Islet precursor cell (in vitro differentiated cells): ENCODE results near the gene SECISBP2.

Experiments
- DNase-seq: peaks from one replicate; pipeline ENCODE4 v3.0.0-alpha.2; 2018

SECISBP2 gene

DNA sequence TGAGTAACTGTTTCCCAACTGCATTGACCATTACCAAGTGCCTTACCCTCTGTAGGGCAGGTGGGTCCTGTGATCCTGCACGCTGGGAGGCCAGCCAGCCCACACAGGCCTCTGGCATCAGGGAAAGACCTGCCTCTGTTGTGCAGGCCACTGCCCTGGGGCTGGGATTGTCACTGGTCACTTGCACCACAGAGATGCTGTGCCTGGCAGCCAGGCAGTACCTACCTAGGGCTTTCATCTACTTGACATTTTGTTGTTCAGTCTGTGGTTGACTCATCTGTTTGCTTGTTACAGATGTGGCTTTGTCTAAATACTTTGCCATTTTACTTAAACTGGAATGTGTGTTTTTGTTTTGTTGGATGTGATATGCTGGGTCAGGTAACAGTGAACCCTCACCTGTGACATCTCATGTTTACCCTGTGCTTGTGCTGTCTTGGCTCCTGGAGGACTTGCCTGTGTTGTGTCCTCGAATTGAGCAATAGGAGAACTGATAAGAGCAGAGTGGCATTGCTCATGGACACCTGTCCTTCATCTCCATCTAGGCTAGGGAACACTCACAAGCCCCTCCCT is 32.8 kb downstream of the SECISBP2 start:
- peak; percentile 44 for DNase-seq

DNA sequence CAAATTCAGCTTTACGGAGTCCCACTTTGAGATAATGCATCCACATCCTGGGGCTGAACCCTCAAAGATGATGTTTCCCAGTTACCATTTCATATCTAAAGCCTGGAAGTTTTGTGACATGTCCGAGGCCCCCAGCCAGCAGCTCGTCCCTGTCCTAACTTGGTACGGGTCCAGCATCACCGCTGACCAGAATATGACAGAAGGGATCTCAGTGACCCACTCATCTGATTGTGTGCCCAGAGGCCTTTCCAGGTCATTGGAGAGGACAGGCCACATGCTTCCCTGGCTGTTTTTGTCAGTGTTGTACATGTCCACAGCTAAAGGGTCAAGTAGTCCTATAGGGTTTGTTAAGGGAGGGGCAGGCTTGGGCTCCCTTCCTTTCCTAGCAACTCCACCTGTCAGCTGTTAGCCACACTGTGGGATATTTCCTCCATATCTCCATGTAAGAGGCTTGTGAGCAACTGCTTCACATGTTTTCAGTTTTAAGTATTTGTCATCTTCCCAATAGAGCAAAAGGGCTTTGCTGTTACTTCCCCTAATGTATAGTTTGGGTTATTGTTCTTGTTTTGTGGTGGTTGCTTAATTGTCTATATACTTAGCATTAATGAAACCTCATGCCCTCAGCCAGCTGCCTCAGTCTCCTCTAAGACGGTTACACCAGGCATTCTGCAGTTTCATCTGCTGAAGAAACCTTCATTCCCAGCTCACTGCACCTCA is 33.4 kb downstream of the SECISBP2 start:
- DNase-seq: peak; percentile 14

DNA sequence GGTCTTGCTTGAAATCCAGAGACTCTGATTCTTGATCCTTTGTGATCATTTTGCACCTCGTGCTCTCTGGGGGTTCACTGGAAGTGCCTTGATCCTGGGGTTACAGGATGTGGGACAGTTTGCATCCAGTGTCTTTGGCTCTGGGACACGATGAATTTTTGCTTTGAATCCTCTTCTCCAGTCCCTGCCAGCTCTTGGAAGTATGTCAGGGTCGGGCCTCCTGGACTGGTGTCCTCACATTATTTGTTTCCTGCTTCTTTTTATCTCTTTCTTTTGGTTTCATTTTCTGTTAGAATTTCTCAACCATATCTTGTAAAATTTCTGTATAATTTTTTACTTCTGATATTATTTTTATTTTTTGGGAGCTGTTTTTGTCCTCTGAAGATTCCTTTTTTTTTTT is 34.2 kb downstream of the SECISBP2 start:
- DNase-seq: peak; percentile 22

DNA sequence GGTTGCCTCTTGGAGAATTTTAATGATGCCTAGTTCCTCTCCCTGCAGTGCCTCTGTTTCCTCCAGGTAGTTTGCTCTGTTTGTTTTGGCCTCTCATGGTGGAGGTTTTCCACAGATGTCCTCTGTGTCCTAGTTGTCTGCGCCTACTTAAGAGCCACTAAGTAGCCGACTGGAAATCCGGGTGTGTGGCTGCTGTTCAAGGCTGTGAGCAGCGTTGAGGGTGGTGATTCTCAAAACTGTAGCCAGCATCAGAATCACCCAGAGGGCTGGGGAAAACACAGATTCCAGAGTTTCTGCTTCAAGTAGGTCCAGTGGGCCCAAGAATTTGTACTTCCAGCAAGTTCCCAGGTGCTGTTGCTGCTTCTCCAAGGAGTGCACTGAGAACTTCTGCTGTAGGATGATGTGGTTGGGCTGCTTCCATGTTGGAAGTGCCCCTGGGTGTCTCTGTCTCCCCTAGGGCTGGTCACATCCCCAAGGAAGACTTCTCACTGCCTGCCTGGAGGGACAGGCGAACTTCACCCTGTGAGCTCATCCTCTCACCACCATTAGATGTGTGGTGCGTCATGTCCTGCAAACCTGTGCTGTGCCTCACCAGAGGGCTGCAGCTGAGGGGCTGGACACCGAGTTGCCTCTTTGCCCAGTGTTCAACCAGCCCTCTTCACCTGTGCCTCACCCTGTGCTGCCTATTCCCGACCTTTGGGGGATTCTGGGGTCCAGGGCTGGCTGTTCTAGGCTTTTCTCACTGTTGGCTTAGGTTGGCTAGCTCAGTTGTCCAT is 34.8 kb downstream of the SECISBP2 start:
- peak; percentile 46 for DNase-seq

DNA sequence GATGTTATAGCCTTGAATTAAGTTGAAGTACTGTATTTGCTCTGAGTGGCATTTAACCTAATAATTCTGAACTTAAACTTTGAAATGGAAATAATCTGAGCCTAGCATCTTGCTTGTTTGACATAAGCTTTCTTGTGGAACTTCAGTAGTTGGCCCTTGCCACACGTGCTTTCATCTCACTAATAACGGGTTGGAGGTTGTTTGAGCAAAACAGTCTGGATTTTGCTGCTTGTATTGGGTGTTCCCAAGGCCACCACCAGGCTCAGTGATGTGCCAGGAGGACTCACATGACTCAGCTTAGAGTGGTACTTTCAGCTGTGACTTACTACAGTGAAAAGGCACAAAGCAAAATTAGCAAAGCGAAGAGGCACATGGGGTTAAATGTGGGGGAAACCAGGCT is 35.7 kb downstream of the SECISBP2 start:
- peak; percentile 57 for DNase-seq

DNA sequence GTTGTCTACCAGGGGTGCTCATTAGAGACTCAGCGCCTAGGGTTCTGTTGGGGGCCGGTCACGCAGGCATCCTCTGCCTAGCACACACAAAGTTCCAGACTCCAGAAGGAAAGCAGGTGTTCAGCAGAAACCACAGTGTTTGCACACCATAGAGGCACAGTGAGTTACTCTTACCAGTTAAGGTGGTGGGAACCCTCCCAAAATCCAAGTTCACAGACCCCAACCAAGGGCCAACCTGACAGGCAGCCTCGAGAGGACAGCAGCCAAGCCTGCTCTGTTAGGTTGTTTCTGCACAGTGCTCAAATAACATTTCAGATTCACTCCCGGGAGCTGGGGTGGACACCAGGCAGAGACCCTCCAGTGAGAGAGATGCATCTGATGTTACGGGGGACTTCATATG is 36.2 kb downstream of the SECISBP2 start:
- DNase-seq: peak; percentile 18

DNA sequence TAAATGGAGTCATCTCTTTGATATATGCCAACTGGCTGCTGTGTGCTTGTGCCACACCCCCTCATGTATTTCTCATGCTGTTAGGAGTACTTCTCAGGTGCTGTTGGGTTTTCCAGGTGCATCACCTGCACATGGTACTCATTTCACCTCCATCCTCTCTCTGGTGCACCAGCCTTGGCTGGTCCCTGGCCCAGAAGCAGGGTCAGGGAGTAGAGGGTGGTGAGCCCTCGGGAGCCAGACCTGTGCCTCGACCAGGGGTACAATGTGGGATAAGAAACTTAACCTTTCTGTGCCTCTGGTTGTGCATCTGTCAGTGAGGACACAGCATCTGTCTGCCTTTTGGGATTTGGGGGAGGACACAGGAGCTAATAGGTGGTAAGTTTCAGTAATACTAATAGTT is 38.5 kb downstream of the SECISBP2 start:
- peak; percentile 35 for DNase-seq

DNA sequence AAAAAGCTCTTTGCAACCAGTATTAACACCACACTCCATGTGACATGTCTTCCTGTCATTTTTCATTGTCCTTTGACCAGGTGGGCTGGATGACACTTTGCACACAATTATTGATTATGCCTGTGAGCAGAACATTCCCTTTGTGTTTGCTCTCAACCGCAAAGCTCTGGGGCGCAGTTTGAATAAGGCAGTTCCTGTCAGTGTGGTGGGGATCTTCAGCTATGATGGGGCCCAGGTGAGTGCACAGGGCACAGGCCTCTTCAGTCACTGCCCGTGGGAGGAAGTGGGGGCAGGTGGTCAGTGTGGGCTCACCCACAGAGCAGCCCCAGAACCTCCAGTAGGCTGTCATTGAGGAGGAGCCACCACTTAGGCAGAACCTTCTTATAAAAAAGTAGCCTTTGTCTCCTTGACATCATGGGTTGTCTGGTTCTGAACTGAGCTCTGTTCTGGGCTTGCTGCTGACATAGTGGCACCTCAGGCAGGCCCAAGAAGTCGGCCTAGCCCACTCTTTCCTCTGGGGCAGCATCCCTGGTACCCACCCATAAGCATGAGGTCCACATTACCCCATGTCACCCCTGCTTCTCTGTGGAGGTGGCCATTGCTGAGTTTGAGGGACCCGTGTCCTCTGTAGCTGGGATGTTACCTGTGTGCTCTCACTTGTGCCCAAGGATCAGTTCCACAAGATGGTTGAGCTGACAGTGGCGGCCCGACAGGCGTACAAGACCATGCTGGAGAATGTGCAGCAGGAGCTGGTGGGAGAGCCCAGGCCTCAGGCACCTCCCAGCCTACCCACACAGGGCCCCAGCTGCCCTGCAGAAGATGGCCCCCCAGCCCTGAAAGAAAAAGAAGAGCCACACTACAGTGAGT is 39.3 kb downstream of the SECISBP2 start:
- peak; percentile 43 for DNase-seq

DNA sequence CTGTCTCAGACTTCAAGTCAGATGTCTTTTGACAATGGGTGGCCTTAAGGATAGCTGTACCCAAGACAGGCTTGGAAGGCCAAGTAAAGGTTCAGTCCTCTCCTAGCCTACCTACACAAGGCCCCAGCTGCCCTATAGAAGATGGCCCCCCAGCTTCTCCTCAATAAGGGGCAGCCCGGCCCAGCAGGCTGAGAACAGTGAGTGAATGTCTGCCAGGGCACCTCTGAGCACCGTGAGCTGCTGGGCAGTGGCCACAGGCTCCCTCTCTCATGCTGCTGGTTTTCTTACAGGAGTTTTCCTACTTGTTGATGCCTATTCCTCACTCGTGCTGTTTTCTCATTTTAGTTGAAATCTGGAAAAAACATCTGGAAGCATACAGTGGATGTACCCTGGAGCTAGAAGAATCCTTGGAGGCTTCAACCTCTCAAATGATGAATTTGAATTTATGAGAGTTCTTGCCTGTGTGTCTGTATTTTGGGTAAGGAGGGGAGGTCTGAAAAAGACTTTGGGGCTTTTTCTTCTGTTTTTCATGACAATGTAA is 40.1 kb downstream of the SECISBP2 start:
- DNase-seq: no peak

DNA sequence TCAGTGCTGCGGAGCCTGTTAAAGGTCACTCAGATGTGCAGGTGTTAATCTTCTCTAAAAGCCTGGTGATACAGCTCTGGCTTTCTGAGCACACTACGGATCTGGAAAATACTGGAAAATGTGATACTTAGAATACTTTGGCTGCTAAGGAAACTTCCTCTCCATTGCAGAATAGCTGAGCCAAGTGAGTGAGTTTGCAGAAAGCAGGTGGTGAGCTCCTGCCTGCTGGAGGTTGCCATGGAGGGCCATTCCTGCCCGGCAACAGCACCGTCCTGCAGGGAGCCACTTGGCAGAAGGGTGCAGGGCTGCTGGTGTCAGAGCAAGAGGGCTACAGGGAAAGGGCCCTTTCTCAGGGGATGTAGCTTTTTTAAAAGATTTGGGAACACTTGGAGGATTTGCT is 40.7 kb downstream of the SECISBP2 start:
- DNase-seq: peak; percentile 52

DNA sequence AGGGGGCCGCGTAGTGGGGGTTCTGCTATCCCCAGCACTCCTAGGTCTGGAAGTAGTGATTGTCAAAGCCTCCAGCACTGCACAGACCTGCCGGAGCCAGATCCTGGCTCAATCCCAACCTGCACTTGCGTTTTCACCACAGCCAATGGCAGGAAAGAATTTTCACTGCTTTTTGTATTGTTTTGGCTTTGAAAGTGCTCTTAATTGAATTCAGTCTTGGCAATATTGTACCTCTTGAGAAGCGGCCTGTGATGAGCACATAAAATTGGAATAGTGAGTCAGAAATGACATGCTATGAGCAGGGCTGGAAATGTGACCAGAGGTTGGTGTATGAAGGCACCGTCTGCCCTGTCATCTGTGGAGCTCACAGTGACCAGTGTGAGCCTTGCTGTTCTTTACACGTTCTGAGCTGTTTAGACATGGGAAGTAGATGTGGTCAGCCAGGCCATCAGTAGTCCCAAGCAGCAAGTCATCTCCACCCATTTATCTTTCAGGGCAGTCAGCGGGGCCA is 41.5 kb downstream of the SECISBP2 start:
- peak; percentile 21 for DNase-seq

DNA sequence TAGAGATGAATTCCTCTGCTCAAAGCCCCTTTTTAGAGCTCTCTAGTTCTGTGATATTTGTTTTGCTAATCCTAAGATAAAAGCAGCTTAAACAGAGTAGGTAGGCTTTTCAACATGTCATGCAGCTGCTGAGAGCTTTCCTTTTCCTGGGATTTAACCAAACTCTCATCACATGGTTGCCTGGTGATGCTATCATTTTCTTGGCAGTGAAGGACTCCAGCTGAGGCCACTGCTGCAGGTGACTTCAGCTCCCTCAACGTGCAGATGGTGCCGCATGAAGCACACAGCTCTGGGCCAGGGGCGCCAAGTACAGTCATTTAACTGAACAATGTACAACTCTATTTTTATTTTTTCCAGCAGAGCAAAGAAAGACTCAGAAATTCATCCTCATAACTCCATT is 42.2 kb downstream of the SECISBP2 start:
- DNase-seq: peak; percentile 26

DNA sequence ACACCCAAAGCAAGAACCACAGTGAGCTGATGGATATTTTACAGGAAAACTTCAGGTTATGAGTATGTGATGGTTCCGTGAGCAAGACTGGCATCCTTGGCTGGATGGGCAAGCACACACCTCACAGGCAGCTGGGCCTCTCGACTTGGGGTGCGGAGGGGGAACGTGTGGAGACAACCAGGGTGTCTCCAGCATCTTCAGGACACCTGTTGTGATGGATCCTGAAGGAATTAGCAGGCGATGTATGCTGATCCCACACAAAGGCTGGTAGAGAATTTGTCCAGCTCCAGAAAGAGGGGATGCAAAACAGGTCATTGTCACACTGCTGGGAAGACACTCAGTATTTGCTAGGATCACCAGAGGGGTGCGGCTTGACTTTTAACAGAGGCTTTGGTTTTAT is 42.7 kb downstream of the SECISBP2 start:
- DNase-seq: peak; percentile 11

DNA sequence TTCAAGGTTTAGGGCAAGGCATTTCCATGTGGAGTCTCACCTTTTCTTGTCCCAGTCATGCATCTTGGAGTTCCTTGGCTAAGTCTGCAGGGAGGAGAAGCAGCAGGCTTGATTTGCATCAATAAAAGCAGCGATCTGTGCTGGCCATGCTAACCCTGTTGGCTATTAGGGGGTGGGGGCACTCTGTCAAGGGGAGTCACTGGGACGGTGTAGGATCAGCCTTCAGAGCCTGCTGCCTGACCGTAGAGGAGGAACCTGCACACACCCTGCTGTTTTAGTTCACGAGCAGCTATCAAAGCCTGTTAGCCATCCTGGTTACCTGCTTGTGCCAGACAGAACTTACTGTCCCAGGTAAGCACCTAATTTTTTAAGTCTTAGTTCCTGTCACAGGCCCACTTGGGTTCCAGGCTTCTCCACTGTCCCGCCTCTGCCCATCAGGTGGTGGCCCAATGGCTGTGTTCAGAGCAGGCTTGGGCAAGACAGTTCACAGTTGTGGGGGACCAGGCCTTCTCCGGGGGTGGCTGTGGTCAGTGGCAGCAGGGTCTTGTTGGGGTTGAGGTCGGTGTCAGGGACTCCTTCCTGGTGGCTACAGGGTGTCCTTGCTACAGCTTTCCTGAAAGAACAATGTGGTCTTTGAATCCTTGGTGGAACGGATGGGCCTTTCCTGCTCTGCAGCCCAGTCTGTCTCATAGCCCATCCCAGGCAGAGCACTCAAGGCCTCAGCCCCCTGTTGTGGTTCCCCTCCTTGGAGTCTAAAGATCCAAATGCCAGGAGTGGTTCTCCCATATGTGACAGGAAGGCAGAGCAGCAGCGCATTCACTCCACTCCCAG is 43.7 kb downstream of the SECISBP2 start:
- peak; percentile 48 for DNase-seq

DNA sequence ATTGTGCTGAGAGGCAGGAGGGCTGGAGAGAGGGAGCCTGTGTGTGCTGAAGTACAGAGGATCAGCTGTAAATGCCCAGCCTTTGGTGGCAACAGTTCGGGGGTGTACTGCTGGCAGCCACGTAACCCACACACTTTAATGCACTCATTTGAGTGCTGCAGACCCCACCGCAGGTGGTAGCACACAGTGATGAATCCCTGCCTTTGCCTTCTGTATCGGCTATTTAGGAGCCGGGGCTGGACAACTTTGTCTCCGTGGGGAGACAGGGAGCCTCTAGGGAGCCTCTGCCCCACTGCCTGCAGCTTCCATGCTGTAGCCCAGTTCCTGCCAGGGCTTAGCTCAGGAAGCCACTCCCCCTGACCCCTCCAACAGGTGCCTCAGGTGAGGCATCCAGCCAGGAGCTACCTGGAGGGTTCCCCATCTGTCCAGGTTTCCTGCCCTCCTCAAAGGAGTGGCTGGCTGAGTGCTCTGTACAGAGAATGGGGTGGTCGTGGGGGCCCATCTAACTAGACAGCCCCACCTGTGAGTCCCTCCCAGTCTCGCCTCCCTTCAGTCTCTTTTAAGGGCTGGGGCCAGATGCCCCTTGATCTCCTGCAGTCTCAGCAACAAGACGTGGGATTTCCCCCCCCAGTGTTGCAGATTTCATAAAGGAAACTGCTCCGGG is 44.5 kb downstream of the SECISBP2 start:
- peak; percentile 45 for DNase-seq

DNA sequence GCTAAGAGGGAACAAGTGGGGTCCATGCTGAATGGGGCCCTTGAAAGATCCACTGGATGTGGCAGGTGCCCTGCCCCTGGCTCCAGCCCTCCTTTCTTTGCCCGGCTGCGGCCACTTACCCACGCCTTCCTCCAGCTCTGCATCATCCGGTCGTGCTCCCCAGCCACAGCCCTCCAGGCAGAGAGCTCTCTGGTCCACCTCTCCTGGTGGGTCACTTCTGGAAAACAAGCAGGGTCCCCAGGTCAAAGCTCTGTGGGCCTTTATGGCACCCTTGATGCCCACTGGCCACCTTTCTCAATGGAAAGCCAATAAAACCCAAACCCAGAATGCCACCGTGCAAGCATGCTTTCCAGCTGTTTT is 45.0 kb downstream of the SECISBP2 start:
- DNase-seq: no peak

DNA sequence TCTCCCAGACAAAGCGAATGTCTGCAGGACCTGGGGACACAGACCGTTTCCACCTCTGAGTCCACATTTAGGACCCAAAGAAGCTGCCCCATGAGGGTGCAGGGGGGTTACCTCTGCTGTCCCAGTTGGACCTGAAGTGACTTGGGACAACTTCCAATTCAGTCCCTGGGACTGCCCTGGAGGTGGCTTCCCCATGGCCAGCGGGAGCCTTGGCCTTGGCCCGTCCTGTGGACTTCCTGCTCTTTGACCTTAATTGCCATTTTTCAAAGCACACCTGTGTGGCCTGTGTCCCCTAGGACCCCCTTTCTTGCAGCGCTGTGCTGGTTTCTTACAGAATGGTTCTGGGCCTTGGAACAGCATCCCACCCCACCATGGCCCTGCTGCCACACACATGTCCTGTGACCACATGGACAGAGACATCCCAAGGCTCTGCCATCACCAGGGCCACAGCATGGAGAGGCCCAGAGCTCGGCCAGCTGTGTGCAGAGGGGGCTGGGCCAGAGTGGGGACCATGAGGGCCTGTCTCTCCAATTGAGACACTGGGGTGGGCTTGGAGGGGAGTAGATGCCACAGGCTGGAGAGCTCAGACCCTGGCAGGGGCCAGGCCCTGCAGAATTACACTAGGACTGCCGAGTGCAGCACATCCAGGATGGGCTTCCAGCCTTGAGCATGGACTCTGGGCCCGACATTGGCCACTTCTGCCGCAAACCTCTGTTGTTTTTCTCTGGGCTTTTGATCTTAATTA is 45.8 kb downstream of the SECISBP2 start:
- no peak for DNase-seq

DNA sequence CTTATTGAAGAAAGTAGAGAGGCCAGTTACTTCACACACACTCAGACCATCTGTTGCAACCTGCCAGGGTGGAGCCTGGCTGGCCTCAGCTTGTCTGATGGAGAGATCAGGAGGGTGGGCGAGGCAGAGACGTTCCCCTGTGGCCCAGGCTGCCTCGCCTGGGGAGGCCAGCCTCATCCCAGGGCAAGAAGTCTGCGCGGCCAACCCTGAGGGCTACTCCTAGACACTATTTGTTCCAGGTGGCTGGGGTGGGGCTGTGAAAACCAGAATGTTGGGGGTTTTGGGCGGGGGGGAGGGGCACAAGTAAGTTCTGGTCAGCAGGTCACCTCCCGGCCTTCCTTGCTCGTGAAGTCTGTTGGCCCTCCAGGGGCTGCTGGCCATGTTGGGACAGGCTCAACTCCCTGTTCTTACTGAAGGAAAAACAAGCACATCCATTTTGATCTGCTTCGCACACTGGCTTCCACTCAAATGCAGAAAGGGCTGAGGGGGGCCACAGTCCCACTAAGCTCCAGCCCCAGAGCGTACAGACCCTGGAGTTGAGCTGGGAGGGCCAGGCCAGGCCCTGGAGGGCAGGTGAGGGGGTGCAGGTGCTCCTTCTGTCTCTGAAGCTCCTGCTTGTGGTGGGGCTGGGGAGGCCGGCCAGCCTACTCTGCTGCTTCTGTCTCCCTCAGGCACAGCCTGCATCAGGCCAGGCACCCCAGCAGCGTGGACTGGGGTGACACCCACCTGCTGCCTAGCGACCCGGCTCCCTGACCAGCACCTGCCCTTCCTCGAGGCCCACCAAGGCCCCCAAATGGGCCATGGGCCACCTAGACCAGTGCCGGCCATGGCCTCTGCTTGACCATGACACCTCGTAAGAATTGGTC is 46.6 kb downstream of the SECISBP2 start:
- DNase-seq: no peak

DNA sequence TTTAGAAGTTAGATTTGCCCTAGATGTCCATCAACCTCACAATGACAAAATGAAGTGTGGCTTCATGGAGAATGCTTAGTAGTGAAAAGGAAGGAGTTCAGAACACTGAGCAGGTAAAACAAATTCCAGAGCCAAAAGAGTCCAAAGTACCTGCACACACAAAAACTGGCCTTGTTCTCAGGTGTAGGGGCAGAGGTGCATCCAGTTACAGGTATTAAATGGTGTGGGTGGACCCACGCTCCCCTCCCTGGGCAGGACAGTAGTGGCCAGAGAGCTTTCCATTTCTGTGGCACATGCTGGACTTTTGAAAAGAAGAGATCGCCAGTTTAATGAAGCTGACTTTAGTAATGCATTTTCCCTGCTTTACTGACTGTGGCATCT is 47.2 kb downstream of the SECISBP2 start:
- no peak for DNase-seq
